GM23338 (cell line): ENCODE measurements around the gene MINDY4. TPM values are rescaled to one million over a fixed set of nuclear protein-coding genes. Genes with fewer than 3 reads are reported as not detected.

Experiments
- ATAC-seq: fragments of 200-7000 bp; cut with Tn5 transposase; 3 replicates; pipeline ENCODE4 v1.9.1; 2020
- DNase-seq: peaks from one replicate; pipeline ENCODE4 v3.0.0-alpha.2; 2015; ENCODE audit warnings: low spot score
- H2AFZ ChIP-seq: fragments of 200-600 bp; sonication (generic); 2 replicates; pipeline ENCODE4 v1.8.0; 2016; ENCODE audit warnings: antibody characterized with exemption, mild to moderate bottlenecking, moderate library complexity
- H3F3A ChIP-seq: fragments of 200-600 bp; sonication (generic); replicated peaks from 2 replicates; pipeline ENCODE4 v1.8.0; 2017; ENCODE audit warnings: antibody characterized with exemption, mixed run types, low read depth
- H3K27ac ChIP-seq: fragments of 200-600 bp; sonication (generic); 2 replicates; pipeline ENCODE4 v1.6.1; 2016; ENCODE audit warnings: low read depth
- H3K27me3 ChIP-seq: fragments of 200-600 bp; sonication (generic); 2 replicates; pipeline ENCODE4 v1.8.0; 2016; ENCODE audit warnings: mild to moderate bottlenecking, mixed run types, moderate library complexity; ENCODE audit not compliant: insufficient read depth
- H3K36me3 ChIP-seq: fragments of 200-600 bp; sonication (generic); 2 replicates; pipeline ENCODE4 v1.8.0; 2016; ENCODE audit warnings: mild to moderate bottlenecking; ENCODE audit not compliant: insufficient read depth
- H3K4me1 ChIP-seq: fragments of 200-600 bp; sonication (generic); 2 replicates; pipeline ENCODE4 v1.8.0; 2016; ENCODE audit warnings: mild to moderate bottlenecking, moderate library complexity; ENCODE audit not compliant: insufficient read depth
- H3K4me2 ChIP-seq: fragments of 200-600 bp; sonication (generic); 2 replicates; pipeline ENCODE4 v1.7.1; 2017; ENCODE audit warnings: mixed run types
- H3K4me3 ChIP-seq: fragments of 200-600 bp; sonication (generic); 2 replicates; pipeline ENCODE4 v1.6.1; 2016; ENCODE audit warnings: mixed run types
- H3K79me2 ChIP-seq: fragments of 200-600 bp; sonication (generic); replicated peaks from 2 replicates; pipeline ENCODE4 v1.8.0; 2017; ENCODE audit warnings: mild to moderate bottlenecking; ENCODE audit not compliant: insufficient read depth
- H3K9me2 ChIP-seq: fragments of 200-600 bp; sonication (generic); 2 replicates; pipeline ENCODE4 v1.8.0; 2017; ENCODE audit not compliant: insufficient read depth
- H4K20me1 ChIP-seq: fragments of 200-600 bp; sonication (generic); replicated peaks from 2 replicates; pipeline ENCODE4 v1.8.0; 2017; ENCODE audit warnings: mild to moderate bottlenecking; ENCODE audit not compliant: insufficient read depth
- H3K27ac Mint-ChIP-seq: 2 replicates; pipeline ENCODE4 v1.8.0; 2020; ENCODE audit warnings: inconsistent platforms, mild to moderate bottlenecking, moderate library complexity, mixed read lengths
- H3K27me3 Mint-ChIP-seq: 3 replicates; pipeline ENCODE4 v1.8.0; 2022; ENCODE audit warnings: low read depth, mild to moderate bottlenecking, moderate library complexity, mixed read lengths, inconsistent platforms; ENCODE audit not compliant: insufficient read depth, poor library complexity
- H3K36me3 Mint-ChIP-seq: 3 replicates; pipeline ENCODE4 v1.8.0; 2021; ENCODE audit warnings: low read depth, mild to moderate bottlenecking, inconsistent platforms, moderate library complexity, mixed read lengths
- H3K4me1 Mint-ChIP-seq: 3 replicates; pipeline ENCODE4 v1.8.0; 2020; ENCODE audit warnings: mild to moderate bottlenecking, inconsistent platforms, mixed read lengths
- H3K4me3 Mint-ChIP-seq: 3 replicates; pipeline ENCODE4 v1.8.0; 2021; ENCODE audit warnings: moderate library complexity, mild to moderate bottlenecking, inconsistent platforms, mixed read lengths
- H3K9me3 Mint-ChIP-seq: 3 replicates; pipeline ENCODE4 v1.8.0; 2020; ENCODE audit warnings: moderate library complexity, mild to moderate bottlenecking, inconsistent platforms, mixed read lengths
- EZH2 ChIP-seq: fragments of 200-600 bp; sonication (generic); IDR thresholded peaks from one replicate; pipeline ENCODE4 v1.8.0; 2017; ENCODE audit warnings: antibody characterized with exemption, mild to moderate bottlenecking, low read depth; ENCODE audit not compliant: unreplicated experiment
- EZH2phosphoT487 ChIP-seq: fragments of 200-600 bp; sonication (generic); IDR thresholded peaks from one replicate; pipeline ENCODE4 v1.8.1; 2018; ENCODE audit warnings: antibody characterized with exemption; ENCODE audit not compliant: unreplicated experiment
- JUNB ChIP-seq: IDR thresholded peaks from one replicate; pipeline ENCODE4 v1.6.1; 2016; ENCODE audit warnings: antibody characterized with exemption; ENCODE audit not compliant: unreplicated experiment
- NANOG ChIP-seq: IDR thresholded peaks from 2 replicates; pipeline ENCODE4 v1.6.1; 2016; ENCODE audit warnings: antibody characterized with exemption, borderline replicate concordance
- POLR2AphosphoS5 ChIP-seq: IDR thresholded peaks from 2 replicates; pipeline ENCODE4 v1.6.1; 2016; ENCODE audit warnings: antibody characterized with exemption, low read depth
- STAT1 ChIP-seq: IDR thresholded peaks from one replicate; pipeline ENCODE4 v1.6.1; 2016; ENCODE audit warnings: antibody characterized with exemption; ENCODE audit not compliant: unreplicated experiment
- ZNF114 ChIP-seq: fragments of 250-450 bp; sonication (Bioruptor Pico); IDR thresholded peaks from 2 replicates; pipeline ENCODE4 v1.5.0; 2020; ENCODE audit warnings: mild to moderate bottlenecking, moderate library complexity
- ZNF331 ChIP-seq: fragments of 250-450 bp; sonication (Bioruptor Pico); IDR thresholded peaks from 2 replicates; pipeline ENCODE4 v1.5.0; 2020; ENCODE audit warnings: low read depth, mild to moderate bottlenecking, moderate library complexity
- polyA plus RNA-seq: library from polyadenylated mRNA; unstranded; fragments of >200 nt; fragmentation: Nextera tagmentation; extraction: Ambion mirVana; gene quantifications from 2 replicates; pipeline ENCODE4 v1.2.1, GENCODE V29; 2016
- total RNA-seq: library from RNA; depleted of rRNA; stranded (reverse); fragments of >200 nt; shearing (Covaris generic); gene quantifications from 2 replicates; pipeline ENCODE4 v1.2.3, GENCODE V29; 2014
- TF ChIP-seq, protein P1 (sequence below), 2 experiments: fragments of 200-600 bp in 1 of 2; sonication (generic) in 1 of 2; conservative IDR thresholded peaks; 2 replicates each; pipeline versions ENCODE4 v1.5.1 to v1.6.1; 2016 to 2017; ENCODE audit warnings: antibody characterized with exemption in 2 of 2, low read depth in 2 of 2, mild to moderate bottlenecking in 2 of 2, moderate library complexity in 1 of 2
- TF ChIP-seq, protein P2 (sequence below): IDR thresholded peaks from one replicate; pipeline ENCODE4 v1.6.1; 2018; ENCODE audit warnings: antibody characterized with exemption; ENCODE audit not compliant: unreplicated experiment
- TF ChIP-seq, protein P3 (sequence below): fragments of 250-450 bp; sonication (Bioruptor Pico); IDR thresholded peaks from 2 replicates; pipeline ENCODE4 v1.5.0; 2020; ENCODE audit warnings: mild to moderate bottlenecking, moderate library complexity

Gene MINDY4
- total and polyA plus RNA-seq, 2 experiments from 2014 or later: 1.7 to 4.4 TPM

DNA sequence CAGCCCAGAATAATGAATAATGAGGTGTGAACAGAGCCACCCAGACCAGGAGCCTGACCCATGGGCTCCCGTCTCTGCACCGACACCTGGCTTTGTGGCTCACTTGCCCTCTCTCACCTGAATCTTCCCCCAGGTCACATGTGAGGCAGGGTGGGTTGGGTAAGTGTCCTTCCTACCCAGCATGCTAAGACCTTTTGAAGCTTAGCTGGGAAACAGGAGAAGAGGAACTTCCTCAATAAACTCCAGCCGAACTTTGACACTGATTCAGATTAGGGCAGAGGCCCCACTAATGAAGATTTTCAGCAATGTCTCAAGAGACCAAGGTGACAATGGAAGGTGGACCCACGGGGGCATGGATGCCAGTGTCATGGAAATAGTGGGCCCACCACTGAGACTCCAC is 93.9 kb downstream of the MINDY4 start (continued):
- TF ChIP-seq EZH2phosphoT487: no peak
- TF ChIP-seq, protein P1, sequence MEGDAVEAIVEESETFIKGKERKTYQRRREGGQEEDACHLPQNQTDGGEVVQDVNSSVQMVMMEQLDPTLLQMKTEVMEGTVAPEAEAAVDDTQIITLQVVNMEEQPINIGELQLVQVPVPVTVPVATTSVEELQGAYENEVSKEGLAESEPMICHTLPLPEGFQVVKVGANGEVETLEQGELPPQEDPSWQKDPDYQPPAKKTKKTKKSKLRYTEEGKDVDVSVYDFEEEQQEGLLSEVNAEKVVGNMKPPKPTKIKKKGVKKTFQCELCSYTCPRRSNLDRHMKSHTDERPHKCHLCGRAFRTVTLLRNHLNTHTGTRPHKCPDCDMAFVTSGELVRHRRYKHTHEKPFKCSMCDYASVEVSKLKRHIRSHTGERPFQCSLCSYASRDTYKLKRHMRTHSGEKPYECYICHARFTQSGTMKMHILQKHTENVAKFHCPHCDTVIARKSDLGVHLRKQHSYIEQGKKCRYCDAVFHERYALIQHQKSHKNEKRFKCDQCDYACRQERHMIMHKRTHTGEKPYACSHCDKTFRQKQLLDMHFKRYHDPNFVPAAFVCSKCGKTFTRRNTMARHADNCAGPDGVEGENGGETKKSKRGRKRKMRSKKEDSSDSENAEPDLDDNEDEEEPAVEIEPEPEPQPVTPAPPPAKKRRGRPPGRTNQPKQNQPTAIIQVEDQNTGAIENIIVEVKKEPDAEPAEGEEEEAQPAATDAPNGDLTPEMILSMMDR (conservative IDR thresholded peaks at IDR 0.05; ENCODE audit: low read depth in 2 of 2): no peak
- no peak for TF ChIP-seq EZH2
- no peak for TF ChIP-seq ZNF114
- no peak for TF ChIP-seq NANOG
- TF ChIP-seq JUNB: no peak

DNA sequence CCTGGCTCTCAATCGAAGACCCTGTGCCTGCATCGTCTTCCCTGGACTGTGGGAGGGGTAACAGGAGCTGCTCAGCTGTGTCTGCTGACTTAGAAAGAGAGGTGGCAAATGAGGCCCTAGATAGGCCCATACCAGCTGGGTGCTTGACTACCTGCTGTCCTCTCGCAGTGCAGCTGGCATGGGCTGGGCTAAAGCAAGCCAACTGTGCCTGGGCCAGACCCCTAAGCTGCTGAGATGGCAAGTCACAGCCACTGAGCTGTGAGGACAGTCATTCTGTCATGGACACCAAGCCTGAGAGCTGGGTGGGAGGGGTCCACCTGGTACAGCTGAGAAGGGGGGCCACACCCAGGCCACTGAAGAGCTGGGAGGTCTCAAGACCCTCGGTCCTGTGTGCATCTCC is 94.6 kb downstream of the MINDY4 start:
- no peak overlapping the region for H3K4me3 Mint-ChIP-seq
- H3K36me3 Mint-ChIP-seq: no peaks in the 10 kb centered on the region
- no peak overlapping the region for H3K27ac Mint-ChIP-seq
- TF ChIP-seq EZH2phosphoT487 (no peak), ZNF331 (CRISPR knock-in tag) (no peak), JUNB (no peak), NANOG (no peak), POLR2AphosphoS5 (no peak), STAT1 (no peak)
- TF ChIP-seq, protein P2, sequence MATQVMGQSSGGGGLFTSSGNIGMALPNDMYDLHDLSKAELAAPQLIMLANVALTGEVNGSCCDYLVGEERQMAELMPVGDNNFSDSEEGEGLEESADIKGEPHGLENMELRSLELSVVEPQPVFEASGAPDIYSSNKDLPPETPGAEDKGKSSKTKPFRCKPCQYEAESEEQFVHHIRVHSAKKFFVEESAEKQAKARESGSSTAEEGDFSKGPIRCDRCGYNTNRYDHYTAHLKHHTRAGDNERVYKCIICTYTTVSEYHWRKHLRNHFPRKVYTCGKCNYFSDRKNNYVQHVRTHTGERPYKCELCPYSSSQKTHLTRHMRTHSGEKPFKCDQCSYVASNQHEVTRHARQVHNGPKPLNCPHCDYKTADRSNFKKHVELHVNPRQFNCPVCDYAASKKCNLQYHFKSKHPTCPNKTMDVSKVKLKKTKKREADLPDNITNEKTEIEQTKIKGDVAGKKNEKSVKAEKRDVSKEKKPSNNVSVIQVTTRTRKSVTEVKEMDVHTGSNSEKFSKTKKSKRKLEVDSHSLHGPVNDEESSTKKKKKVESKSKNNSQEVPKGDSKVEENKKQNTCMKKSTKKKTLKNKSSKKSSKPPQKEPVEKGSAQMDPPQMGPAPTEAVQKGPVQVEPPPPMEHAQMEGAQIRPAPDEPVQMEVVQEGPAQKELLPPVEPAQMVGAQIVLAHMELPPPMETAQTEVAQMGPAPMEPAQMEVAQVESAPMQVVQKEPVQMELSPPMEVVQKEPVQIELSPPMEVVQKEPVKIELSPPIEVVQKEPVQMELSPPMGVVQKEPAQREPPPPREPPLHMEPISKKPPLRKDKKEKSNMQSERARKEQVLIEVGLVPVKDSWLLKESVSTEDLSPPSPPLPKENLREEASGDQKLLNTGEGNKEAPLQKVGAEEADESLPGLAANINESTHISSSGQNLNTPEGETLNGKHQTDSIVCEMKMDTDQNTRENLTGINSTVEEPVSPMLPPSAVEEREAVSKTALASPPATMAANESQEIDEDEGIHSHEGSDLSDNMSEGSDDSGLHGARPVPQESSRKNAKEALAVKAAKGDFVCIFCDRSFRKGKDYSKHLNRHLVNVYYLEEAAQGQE: no peak
- TF ChIP-seq, protein P1 (conservative IDR thresholded peaks at IDR 0.05; ENCODE audit: low read depth in 2 of 2): no peak
- TF ChIP-seq, protein P3, sequence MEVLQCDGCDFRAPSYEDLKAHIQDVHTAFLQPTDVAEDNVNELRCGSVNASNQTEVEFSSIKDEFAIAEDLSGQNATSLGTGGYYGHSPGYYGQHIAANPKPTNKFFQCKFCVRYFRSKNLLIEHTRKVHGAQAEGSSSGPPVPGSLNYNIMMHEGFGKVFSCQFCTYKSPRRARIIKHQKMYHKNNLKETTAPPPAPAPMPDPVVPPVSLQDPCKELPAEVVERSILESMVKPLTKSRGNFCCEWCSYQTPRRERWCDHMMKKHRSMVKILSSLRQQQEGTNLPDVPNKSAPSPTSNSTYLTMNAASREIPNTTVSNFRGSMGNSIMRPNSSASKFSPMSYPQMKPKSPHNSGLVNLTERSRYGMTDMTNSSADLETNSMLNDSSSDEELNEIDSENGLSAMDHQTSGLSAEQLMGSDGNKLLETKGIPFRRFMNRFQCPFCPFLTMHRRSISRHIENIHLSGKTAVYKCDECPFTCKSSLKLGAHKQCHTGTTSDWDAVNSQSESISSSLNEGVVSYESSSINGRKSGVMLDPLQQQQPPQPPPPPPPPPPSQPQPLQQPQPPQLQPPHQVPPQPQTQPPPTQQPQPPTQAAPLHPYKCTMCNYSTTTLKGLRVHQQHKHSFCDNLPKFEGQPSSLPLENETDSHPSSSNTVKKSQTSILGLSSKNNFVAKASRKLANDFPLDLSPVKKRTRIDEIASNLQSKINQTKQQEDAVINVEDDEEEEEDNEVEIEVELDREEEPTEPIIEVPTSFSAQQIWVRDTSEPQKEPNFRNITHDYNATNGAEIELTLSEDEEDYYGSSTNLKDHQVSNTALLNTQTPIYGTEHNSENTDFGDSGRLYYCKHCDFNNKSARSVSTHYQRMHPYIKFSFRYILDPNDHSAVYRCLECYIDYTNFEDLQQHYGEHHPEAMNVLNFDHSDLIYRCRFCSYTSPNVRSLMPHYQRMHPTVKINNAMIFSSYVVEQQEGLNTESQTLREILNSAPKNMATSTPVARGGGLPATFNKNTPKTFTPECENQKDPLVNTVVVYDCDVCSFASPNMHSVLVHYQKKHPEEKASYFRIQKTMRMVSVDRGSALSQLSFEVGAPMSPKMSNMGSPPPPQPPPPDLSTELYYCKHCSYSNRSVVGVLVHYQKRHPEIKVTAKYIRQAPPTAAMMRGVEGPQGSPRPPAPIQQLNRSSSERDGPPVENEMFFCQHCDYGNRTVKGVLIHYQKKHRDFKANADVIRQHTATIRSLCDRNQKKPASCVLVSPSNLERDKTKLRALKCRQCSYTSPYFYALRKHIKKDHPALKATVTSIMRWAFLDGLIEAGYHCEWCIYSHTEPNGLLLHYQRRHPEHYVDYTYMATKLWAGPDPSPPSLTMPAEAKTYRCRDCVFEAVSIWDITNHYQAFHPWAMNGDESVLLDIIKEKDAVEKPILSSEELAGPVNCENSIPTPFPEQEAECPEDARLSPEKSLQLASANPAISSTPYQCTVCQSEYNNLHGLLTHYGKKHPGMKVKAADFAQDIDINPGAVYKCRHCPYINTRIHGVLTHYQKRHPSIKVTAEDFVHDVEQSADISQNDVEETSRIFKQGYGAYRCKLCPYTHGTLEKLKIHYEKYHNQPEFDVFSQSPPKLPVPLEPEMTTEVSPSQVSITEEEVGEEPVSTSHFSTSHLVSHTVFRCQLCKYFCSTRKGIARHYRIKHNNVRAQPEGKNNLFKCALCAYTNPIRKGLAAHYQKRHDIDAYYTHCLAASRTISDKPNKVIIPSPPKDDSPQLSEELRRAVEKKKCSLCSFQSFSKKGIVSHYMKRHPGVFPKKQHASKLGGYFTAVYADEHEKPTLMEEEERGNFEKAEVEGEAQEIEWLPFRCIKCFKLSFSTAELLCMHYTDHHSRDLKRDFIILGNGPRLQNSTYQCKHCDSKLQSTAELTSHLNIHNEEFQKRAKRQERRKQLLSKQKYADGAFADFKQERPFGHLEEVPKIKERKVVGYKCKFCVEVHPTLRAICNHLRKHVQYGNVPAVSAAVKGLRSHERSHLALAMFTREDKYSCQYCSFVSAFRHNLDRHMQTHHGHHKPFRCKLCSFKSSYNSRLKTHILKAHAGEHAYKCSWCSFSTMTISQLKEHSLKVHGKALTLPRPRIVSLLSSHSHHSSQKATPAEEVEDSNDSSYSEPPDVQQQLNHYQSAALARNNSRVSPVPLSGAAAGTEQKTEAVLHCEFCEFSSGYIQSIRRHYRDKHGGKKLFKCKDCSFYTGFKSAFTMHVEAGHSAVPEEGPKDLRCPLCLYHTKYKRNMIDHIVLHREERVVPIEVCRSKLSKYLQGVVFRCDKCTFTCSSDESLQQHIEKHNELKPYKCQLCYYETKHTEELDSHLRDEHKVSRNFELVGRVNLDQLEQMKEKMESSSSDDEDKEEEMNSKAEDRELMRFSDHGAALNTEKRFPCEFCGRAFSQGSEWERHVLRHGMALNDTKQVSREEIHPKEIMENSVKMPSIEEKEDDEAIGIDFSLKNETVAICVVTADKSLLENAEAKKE: no peak

More for the DNA sequence above, 94.6 kb downstream of the MINDY4 start:
- H3K4me1 Mint-ChIP-seq: no peaks in the 10 kb centered on the region
- H3K27me3 Mint-ChIP-seq: peaks cover 7% of the 10 kb centered on the region
- Histone ChIP-seq H3K4me3 (no peak overlapping the region), H3K4me1 (no peaks in the 10 kb centered on the region), H2AFZ (no peak overlapping the region), H3K9me2 (no peaks in the 10 kb centered on the region), H3K36me3 (no peaks in the 10 kb centered on the region), H3K27me3 (no peaks in the 10 kb centered on the region), H3K4me2 (no peak overlapping the region), H3K27ac (no peak overlapping the region), H3K79me2 (no peaks in the 10 kb centered on the region), H4K20me1 (no peaks in the 10 kb centered on the region), H3F3A (no peaks in the 10 kb centered on the region)
- H3K9me3 Mint-ChIP-seq: no peaks in the 10 kb centered on the region
- ATAC-seq (no peak), DNase-seq (no peak)
